HL-60 (cell line): ENCODE measurements around the gene CD1D.

Experiments used
- CTCF ChIP-seq: IDR thresholded peaks from one replicate; pipeline ENCODE4 v1.5.1; 2011; ENCODE audit warnings: low read length, control low read depth, inconsistent platforms; ENCODE audit not compliant: insufficient read depth
- GABPA ChIP-seq: IDR thresholded peaks from 2 replicates; pipeline ENCODE4 v1.6.1; 2012; ENCODE audit warnings: low read depth
- POLR2AphosphoS5 ChIP-seq: IDR thresholded peaks from 2 replicates; pipeline ENCODE4 v1.6.1; 2012; ENCODE audit warnings: low read depth
- REST ChIP-seq: IDR thresholded peaks from 2 replicates; pipeline ENCODE4 v1.6.1; 2012; ENCODE audit warnings: low read depth; ENCODE audit not compliant: insufficient replicate concordance

- TF ChIP-seq CTCF (no peak), REST (no peak), GABPA (no peak), POLR2AphosphoS5 (no peak)
These were observed 31.5 kb upstream of the CD1D start for GRCh38 chr1:158149175-158149574.
